GM20431 (cell line): ENCODE data around the gene NOL4.

ENCODE experiments used
- in situ Hi-C: fragments of 300-500 bp; cut with MseI, MboI; formaldehyde crosslinking; loops from one replicate; pipeline ENCODE4 v1.15.0; 2020; ENCODE audit warnings: low sequenced_read_pairs; ENCODE audit not compliant: unreplicated experiment

NOL4 gene

DNA sequence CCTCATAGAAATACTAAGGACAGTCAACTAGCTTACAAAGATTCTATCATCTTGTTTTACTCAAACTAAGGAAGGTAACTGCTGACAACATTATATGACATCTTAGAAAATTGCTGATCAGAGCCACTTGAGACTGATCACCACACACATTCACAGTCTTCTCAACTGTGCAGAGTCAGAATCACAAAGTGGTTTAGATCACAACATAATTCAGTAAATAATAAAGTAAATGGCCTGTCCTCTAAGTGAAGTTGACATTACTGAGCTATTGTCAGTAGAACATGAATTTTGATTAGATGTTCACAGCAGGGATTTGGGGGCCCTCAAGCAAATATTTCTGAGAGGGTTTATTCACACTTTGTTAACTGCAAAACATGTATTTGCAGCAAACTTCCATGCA, 28.5 kb downstream of the NOL4 start:
- in situ Hi-C loops, result no loop called here

DNA sequence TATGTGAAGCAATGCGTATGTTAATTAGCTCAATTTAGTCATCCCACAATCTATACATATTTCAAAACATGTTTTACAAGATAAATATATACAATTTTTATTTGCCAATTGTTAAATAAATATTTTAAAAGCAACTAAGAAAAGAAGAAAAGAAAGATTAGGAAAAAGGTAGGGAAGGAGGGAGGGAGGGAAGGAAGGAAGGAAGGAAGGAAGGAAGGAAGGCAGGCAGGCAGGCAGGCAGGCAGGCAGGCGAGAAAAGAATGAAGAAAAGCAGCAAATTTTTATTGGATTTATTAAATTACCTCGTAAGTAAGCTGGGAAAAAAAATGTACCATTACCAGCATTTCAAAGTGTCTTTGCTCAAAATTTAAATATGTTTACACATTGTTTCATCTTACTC, 30.5 kb downstream of the NOL4 start:
- in situ Hi-C loops, result no loop called here

DNA sequence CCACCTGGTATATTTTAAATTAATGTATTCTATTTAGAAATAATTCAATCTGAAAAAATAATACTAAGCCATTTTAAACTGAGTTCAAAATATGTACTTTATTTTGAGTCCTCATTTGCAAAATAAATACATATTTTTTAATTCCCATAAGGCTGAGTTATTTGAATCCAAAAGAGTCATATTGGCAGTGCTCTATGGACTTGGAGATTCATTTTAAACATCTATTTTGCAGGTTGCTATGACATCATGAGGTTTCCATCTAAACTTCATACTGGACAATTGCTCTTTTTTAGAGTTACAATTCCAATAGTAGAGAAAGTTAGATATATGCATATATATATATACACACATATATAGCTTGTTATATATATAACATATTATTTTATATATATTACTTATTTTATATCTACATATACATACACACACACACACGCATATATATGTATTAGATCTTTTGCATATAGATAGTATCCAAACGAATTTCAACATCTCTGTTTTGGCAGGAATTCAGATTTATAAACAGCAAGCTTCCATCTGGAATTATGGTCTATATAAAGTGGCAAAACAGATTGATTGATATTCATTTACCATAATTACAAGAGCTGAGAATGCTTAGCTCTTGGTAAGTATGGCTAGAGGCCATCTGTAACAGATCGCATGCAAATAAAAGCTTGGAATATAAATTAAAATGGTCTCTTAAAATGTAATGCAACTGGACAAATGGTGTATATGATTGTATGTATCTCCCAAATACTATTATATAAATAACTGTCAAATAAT, 34.9 kb downstream of the NOL4 start:
- in situ Hi-C loops, result no loop called here
